Nephron progenitor cell (in vitro differentiated cells): ENCODE results near the gene SCAF8.

Experiments used
- DNase-seq: peaks from one replicate; pipeline ENCODE4 v3.0.0; 2021
- H3K27ac Mint-ChIP-seq: 2 replicates; pipeline ENCODE4 v1.8.0; 2021; ENCODE audit warnings: mild to moderate bottlenecking, moderate library complexity, mixed read lengths
- H3K27me3 Mint-ChIP-seq: 2 replicates; pipeline ENCODE4 v1.8.0; 2021; ENCODE audit warnings: mild to moderate bottlenecking, low read depth, mixed read lengths; ENCODE audit not compliant: poor library complexity
- H3K36me3 Mint-ChIP-seq: 2 replicates; pipeline ENCODE4 v1.8.0; 2021; ENCODE audit warnings: low read depth, mixed read lengths
- H3K4me1 Mint-ChIP-seq: 2 replicates; pipeline ENCODE4 v1.8.0; 2021; ENCODE audit warnings: mixed read lengths
- H3K4me3 Mint-ChIP-seq: 2 replicates; pipeline ENCODE4 v1.8.0; 2021; ENCODE audit warnings: mild to moderate bottlenecking, moderate library complexity, mixed read lengths
- H3K9me3 Mint-ChIP-seq: 2 replicates; pipeline ENCODE4 v1.8.0; 2021; ENCODE audit warnings: mild to moderate bottlenecking, moderate library complexity, mixed read lengths
- CTCF ChIP-seq: fragments of 200-600 bp; sonication (generic); IDR thresholded peaks from 2 replicates; pipeline ENCODE4 v1.5.0; 2021; ENCODE audit warnings: antibody characterized with exemption

The SCAF8 gene

GRCh38 chr6:154791556-154792317, 58.5 kb downstream of the SCAF8 start:
- Mint-ChIP-seq H3K4me1 (no peaks in the 10 kb centered on the region), H3K9me3 (no peaks in the 10 kb centered on the region), H3K36me3 (peaks cover 83% of the 10 kb centered on the region), H3K4me3 (no peak overlapping the region), H3K27me3 (no peaks in the 10 kb centered on the region), H3K27ac (no peak overlapping the region)
- no peak for DNase-seq
- no peak for TF ChIP-seq CTCF

GRCh38 chr6:154792325-154792724, 59.1 kb downstream of the SCAF8 start:
- H3K4me1 Mint-ChIP-seq: no peaks in the 10 kb centered on the region
- H3K36me3 Mint-ChIP-seq: peaks cover 83% of the 10 kb centered on the region

GRCh38 chr6:154792761-154793160, 59.5 kb downstream of the SCAF8 start:
- no peaks in the 10 kb centered on the region for H3K9me3 Mint-ChIP-seq
- no peaks in the 10 kb centered on the region for H3K4me1 Mint-ChIP-seq
- no peak overlapping the region for H3K27ac Mint-ChIP-seq
- no peaks in the 10 kb centered on the region for H3K27me3 Mint-ChIP-seq
- H3K4me3 Mint-ChIP-seq: no peak overlapping the region
- H3K36me3 Mint-ChIP-seq: peaks cover 83% of the 10 kb centered on the region
- TF ChIP-seq CTCF: no peak
- no peak for DNase-seq

More at GRCh38 chr6:154792325-154792724, 59.1 kb downstream of the SCAF8 start:
- Mint-ChIP-seq H3K4me3 (no peak overlapping the region), H3K9me3 (no peaks in the 10 kb centered on the region), H3K27ac (no peak overlapping the region), H3K27me3 (no peaks in the 10 kb centered on the region)
- no peak for DNase-seq
- no peak for TF ChIP-seq CTCF

- Mint-ChIP-seq H3K27me3 (no peaks in the 10 kb centered on the region), H3K4me3 (no peak overlapping the region), H3K36me3 (peaks cover 77% of the 10 kb centered on the region), H3K9me3 (no peaks in the 10 kb centered on the region), H3K4me1 (no peaks in the 10 kb centered on the region), H3K27ac (no peak overlapping the region)
- no peak for DNase-seq
- TF ChIP-seq CTCF: no peak
Measured at GRCh38 chr6:154796484-154796883, 63.3 kb downstream of the SCAF8 start.

GRCh38 chr6:154797857-154798256, 64.6 kb downstream of the SCAF8 start:
- DNase-seq: no peak
- H3K27ac Mint-ChIP-seq: no peak overlapping the region
- no peaks in the 10 kb centered on the region for H3K27me3 Mint-ChIP-seq

More at GRCh38 chr6:154797857-154798256, 64.6 kb downstream of the SCAF8 start:
- Mint-ChIP-seq H3K4me1 (no peaks in the 10 kb centered on the region), H3K9me3 (no peaks in the 10 kb centered on the region), H3K36me3 (peaks cover 64% of the 10 kb centered on the region), H3K4me3 (no peak overlapping the region)
- TF ChIP-seq CTCF: no peak
